Immature natural killer cell (primary cell): Measurements from ENCODE around the gene KANSL1. TPM values are rescaled to one million over a fixed set of nuclear protein-coding genes. Genes with fewer than 3 reads are reported as not detected.
"Not testable (repeated sequence)": the region's sequence is repeated elsewhere in the genome, so short reads cannot be mapped to it uniquely, and the experiment has no call there.

Experiments
- DNase-seq, 3 donors: peaks; one replicate each; pipeline ENCODE4 v3.0.0; 2022; ENCODE audit warnings: mixed read lengths in 1 of 3
- H3K27ac Mint-ChIP-seq, 6 donors: one replicate each; pipeline ENCODE4 v1.8.0; 2020; ENCODE audit warnings: mixed read lengths in 6 of 6, mild to moderate bottlenecking in 5 of 6, inconsistent platforms in 4 of 6, moderate library complexity in 3 of 6
- H3K27me3 Mint-ChIP-seq, 3 donors: one replicate each; pipeline ENCODE4 v1.8.0; 2020 to 2021; ENCODE audit warnings: low read depth in 3 of 3, mild to moderate bottlenecking in 3 of 3, mixed read lengths in 3 of 3, moderate library complexity in 3 of 3, inconsistent platforms in 1 of 3
- H3K36me3 Mint-ChIP-seq, 3 donors: one replicate each; pipeline ENCODE4 v1.8.0; 2020; ENCODE audit warnings: mixed read lengths in 3 of 3, inconsistent platforms in 2 of 3, mild to moderate bottlenecking in 2 of 3
- H3K4me1 Mint-ChIP-seq, 2 donors: one replicate each; pipeline ENCODE4 v1.8.0; 2020; ENCODE audit warnings: inconsistent platforms in 2 of 2, mild to moderate bottlenecking in 2 of 2, mixed read lengths in 2 of 2, moderate library complexity in 1 of 2
- H3K4me3 Mint-ChIP-seq, 5 donors: one replicate each; pipeline ENCODE4 v1.8.0; 2020; ENCODE audit warnings: mild to moderate bottlenecking in 5 of 5, mixed read lengths in 5 of 5, inconsistent platforms in 3 of 5, moderate library complexity in 3 of 5
- H3K9me3 Mint-ChIP-seq, 6 donors: one replicate each; pipeline ENCODE4 v1.8.0; 2020; ENCODE audit warnings: mild to moderate bottlenecking in 6 of 6, mixed read lengths in 6 of 6, inconsistent platforms in 4 of 6, moderate library complexity in 3 of 6
- polyA plus RNA-seq, 3 donors: library from polyadenylated mRNA; unstranded; fragments of 300-500 nt; fragmentation: Illumina TruSeq; gene quantifications; one replicate each; pipeline ENCODE4 v1.2.3, GENCODE V29; 2021

The KANSL1 gene
- polyA plus RNA-seq, 3 donors from 2014 or later = 3.3 to 21.9 (median 8.6) TPM

GRCh38 chr17:46197530-46197929 lies 4.3 kb upstream of the KANSL1 start:
- H3K4me3 Mint-ChIP-seq = no peak overlapping the region
- no peak for DNase-seq
- no peaks in the 10 kb centered on the region for H3K9me3 Mint-ChIP-seq
- H3K27ac Mint-ChIP-seq = peak overlapping the region; percentile 57 to 96 (median 82)
- peaks cover 17 to 29% of the 10 kb centered on the region in 2 donors for H3K4me1 Mint-ChIP-seq
- peaks cover 13 to 21% (median 15%) of the 10 kb centered on the region in 3 donors for H3K27me3 Mint-ChIP-seq
- H3K36me3 Mint-ChIP-seq = peaks cover 0 to 4% (median 0%) of the 10 kb centered on the region in 3 donors

GRCh38 chr17:46195939-46196716 lies 2.9 kb upstream of the KANSL1 start:
- no peak for DNase-seq
- peak overlapping the region; percentile 82 to 98 (median 97) for H3K27ac Mint-ChIP-seq
- H3K9me3 Mint-ChIP-seq = no peaks in the 10 kb centered on the region
- peak overlapping the region in 2 of 5 donors; percentile 24 to 62 for H3K4me3 Mint-ChIP-seq
- H3K27me3 Mint-ChIP-seq = peaks cover 18 to 31% (median 28%) of the 10 kb centered on the region in 3 donors
- H3K36me3 Mint-ChIP-seq = peaks cover 0 to 6% (median 4%) of the 10 kb centered on the region in 3 donors
- H3K4me1 Mint-ChIP-seq = peaks cover 28 to 41% of the 10 kb centered on the region in 2 donors

DNA sequence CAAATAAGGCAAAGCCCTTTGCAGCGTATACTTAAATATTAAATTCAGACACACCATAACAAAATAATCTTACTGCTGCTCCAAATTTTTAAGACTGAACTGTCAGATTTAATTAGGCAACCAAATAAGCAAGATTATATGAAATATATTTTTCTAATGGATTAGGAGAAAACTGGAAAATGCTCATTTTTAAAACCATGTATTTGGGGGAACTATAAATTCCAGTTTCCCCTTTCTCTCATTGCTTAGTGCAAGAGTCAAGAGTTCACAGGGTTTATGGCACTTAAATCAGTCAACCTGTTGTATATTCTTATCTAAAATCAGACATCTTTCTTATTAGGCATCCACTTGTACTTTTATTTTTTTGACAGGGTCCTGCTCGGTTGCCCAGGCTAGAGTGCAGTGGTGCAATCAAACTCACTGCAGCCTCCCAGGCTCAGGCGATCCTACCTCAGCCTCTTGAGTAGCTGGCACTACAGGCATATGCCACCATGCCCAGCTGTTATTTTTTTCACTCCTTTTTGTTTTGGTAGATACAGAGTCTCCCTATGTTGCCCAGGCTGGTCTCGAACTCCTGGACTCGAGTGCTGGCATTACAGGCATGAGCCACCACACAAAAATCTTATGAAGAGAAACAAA lies 2.1 kb upstream of the KANSL1 start:
- H3K27ac Mint-ChIP-seq = peak overlapping the region; percentile 94 to 98 (median 98)
- H3K4me1 Mint-ChIP-seq = peaks cover 33 to 49% of the 10 kb centered on the region in 2 donors
- H3K27me3 Mint-ChIP-seq = peaks cover 17 to 31% (median 28%) of the 10 kb centered on the region in 3 donors
- H3K4me3 Mint-ChIP-seq = peak overlapping the region in 4 of 5 donors; percentile 86 to 92 (median 89)
- H3K36me3 Mint-ChIP-seq = peaks cover 0 to 6% (median 4%) of the 10 kb centered on the region in 3 donors
- no peaks in the 10 kb centered on the region for H3K9me3 Mint-ChIP-seq
- DNase-seq = no peak

DNA sequence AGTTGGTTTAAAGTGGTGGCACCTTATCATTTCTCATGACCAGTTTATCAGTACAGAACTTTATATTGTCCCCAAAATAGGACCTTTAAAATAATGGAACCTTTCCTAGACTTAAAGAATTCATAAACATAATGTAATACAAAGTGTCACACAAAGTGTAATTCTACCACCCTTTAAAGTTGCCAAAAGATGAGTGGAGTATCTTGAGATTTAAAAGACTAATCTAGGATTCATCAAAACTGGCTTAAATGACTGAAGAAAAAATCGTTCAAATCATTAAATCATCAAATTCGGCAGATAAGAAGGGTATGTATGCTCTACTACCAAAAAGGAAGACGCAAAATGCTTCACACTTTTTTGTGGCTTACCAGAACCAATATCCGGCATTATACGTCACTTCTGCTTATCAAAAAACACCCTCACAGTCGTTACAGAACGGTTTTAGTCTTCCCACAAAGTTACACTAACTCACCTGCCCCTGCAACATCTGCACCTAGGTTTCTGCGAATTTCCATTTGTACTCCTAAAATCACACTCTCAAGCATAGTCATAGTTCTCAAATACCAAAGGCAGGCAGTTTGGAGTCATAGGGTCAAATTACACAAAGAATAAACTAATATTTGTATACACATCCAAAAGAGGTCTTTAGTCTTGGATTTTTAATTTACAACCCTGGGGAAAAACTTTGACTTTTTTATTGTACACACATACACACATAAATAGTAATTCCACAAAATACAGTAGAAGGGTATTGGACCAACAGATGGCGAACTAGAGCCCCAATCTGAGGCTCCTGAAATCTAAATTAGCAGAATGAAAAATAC lies 1.4 kb upstream of the KANSL1 start:
- H3K4me1 Mint-ChIP-seq = peaks cover 40 to 56% of the 10 kb centered on the region in 2 donors
- DNase-seq = peak; percentile 85 to 91 (median 86)
- peaks cover 17 to 31% (median 28%) of the 10 kb centered on the region in 3 donors for H3K27me3 Mint-ChIP-seq
- H3K36me3 Mint-ChIP-seq = peaks cover 0 to 6% (median 4%) of the 10 kb centered on the region in 3 donors
- H3K9me3 Mint-ChIP-seq = no peaks in the 10 kb centered on the region
- peak overlapping the region; percentile 80 to 92 (median 87) for H3K4me3 Mint-ChIP-seq
- H3K27ac Mint-ChIP-seq = peak overlapping the region; percentile 94 to 98 (median 98)

DNA sequence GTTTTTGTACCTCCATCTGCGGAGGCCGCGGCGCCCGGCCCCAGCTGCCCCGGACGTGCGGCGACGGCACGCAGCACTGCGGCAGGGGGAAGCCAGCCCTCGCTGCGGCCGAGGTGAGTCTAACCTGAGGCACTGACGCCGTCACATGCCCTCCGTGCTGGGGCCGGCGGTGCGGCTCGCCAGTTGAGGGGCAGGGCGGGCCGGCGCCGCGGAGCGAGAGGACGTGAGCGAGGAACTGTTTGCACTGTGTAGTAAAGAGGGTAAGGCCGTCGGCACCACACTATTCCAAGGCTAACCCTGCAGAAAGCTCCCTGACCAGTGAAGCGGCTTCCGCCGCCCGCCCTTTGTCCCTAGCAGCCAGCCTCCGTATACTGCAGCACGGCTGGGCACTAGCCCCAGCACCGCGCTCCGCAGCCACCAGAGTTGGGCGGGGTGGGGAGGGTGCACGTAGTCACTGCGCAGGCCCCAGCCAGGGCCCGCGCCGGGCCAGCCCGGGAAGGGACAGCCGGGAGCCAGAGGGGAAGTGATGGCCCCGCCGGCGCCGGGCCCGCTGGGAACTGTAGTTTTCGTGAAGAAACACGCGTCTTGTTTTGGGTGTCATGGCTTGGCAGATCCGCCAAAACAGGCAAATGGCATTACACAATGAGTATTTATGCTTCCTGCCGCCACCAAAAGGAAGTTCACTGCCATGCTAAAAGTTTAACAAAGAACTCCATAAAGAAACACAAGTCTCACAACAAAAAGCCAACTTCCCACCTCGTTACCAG lies 580 bp upstream of the KANSL1 start:
- H3K36me3 Mint-ChIP-seq = peaks cover 0 to 6% (median 4%) of the 10 kb centered on the region in 3 donors
- DNase-seq = peak; percentile 86 to 93 (median 89)
- peak overlapping the region; percentile 94 to 98 (median 98) for H3K27ac Mint-ChIP-seq
- peak overlapping the region; percentile 80 to 92 (median 87) for H3K4me3 Mint-ChIP-seq
- H3K9me3 Mint-ChIP-seq = no peaks in the 10 kb centered on the region
- peaks cover 48 to 64% of the 10 kb centered on the region in 2 donors for H3K4me1 Mint-ChIP-seq
- peaks cover 17 to 31% (median 28%) of the 10 kb centered on the region in 3 donors for H3K27me3 Mint-ChIP-seq

DNA sequence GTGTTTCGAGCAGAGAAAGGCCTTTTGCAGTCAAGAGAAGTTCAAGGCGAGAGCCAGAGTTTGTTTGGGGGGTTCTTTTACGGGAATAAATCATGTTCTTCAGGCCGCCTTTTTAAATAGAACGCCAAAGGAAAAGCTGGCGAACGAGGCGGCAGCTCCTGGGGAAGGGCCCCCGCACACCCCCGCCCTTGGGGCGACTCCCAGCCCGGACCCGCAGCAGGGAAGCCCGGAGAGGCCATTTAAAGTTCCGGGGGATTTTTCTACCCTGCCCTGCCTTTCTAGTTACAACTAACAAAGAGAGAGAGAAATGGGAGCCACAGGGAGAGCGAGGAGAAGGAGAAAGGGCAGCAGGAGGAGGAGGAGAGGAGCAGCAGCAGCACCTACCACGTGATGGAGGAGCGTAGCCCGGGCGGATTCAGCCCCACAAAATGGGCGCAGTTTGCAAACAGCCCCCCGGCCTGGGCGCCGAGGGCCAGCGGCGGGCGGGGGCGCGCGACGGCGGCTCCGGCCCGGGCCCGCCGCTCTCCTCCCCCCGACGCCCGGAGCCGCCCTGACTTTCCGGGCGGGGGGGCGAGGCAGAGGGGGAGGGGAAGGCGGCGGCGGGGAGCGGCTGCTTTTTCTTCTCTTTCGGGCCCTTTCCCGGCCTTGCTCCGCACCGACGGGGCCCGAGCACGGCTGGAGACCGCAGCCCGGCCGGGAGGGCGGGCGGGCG lies 634 bp downstream of the KANSL1 start:
- peak overlapping the region; percentile 95 to 100 (median 99) for H3K27ac Mint-ChIP-seq

GRCh38 chr17:46192189-46192438 lies 1.1 kb downstream of the KANSL1 start:
- Mint-ChIP-seq H3K9me3 (no peaks in the 10 kb centered on the region), H3K4me3 (peak overlapping the region; percentile 95 to 100 (median 99)), H3K27ac (peak overlapping the region; percentile 95 to 100 (median 99)), H3K27me3 (peaks cover 17 to 29% (median 28%) of the 10 kb centered on the region in 3 donors), H3K4me1 (peaks cover 62 to 73% of the 10 kb centered on the region in 2 donors), H3K36me3 (peaks cover 0 to 6% (median 2%) of the 10 kb centered on the region in 3 donors)
- DNase-seq = peak in 1 of 3 donors; percentile 10

More for the DNA sequence above, 634 bp downstream of the KANSL1 start:
- H3K4me3 Mint-ChIP-seq = peak overlapping the region; percentile 95 to 100 (median 99)
- peaks cover 0 to 6% (median 4%) of the 10 kb centered on the region in 3 donors for H3K36me3 Mint-ChIP-seq
- peaks cover 58 to 73% of the 10 kb centered on the region in 2 donors for H3K4me1 Mint-ChIP-seq
- peaks cover 17 to 31% (median 28%) of the 10 kb centered on the region in 3 donors for H3K27me3 Mint-ChIP-seq
- no peaks in the 10 kb centered on the region for H3K9me3 Mint-ChIP-seq
- DNase-seq = peak; percentile 67 to 75 (median 68)

DNA sequence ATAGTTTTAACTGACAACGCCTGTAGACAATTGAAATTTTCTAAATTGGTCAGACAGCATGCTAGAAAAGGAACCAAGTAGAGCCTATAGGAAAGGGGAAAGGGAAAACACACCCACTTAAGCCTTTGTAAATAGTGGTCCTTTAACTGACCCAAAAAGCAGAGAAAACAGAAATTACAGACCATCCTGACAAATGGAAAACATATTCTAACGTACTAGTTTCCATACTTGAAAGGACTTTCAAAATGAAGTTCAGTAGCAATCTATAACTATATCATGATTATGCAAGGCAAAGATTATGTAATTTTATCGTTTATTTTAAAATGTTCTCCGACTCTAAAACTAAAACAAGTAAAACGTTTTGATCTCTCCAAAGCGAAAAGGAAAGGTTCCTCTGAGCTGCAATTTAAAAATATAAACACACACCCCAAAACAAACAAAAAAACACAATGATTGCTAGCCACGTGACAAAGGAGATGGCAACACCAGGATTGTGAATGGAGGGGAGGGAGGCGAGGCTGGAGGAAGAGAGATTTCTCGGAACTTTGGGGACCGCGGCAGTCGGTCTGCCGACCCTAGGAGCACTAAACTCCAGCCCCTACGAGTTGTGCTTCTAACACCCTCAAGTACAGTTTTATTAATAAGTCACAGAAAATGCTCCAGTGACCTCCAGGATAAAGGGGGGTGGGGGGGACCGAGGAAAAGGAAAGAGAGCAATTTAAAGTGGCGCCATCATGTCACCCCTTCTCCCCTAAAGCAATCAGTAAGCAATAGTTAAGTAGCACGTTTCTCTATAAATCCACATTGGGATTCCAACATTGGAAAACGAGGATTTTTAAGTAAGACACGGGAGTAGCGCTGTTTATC lies 1.7 kb downstream of the KANSL1 start:
- no peaks in the 10 kb centered on the region for H3K9me3 Mint-ChIP-seq
- peak overlapping the region; percentile 95 to 100 (median 99) for H3K4me3 Mint-ChIP-seq
- peaks cover 17 to 29% (median 28%) of the 10 kb centered on the region in 3 donors for H3K27me3 Mint-ChIP-seq
- H3K4me1 Mint-ChIP-seq = peaks cover 68 to 76% of the 10 kb centered on the region in 2 donors
- peak overlapping the region; percentile 95 to 100 (median 99) for H3K27ac Mint-ChIP-seq
- no peak for DNase-seq
- H3K36me3 Mint-ChIP-seq = peaks cover 0 to 6% (median 0%) of the 10 kb centered on the region in 3 donors

GRCh38 chr17:46190763-46191162 lies 2.5 kb downstream of the KANSL1 start:
- no peaks in the 10 kb centered on the region for H3K9me3 Mint-ChIP-seq
- no peak for DNase-seq
- peaks cover 0 to 6% (median 0%) of the 10 kb centered on the region in 3 donors for H3K36me3 Mint-ChIP-seq
- peaks cover 75 to 84% of the 10 kb centered on the region in 2 donors for H3K4me1 Mint-ChIP-seq
- peak overlapping the region; percentile 95 to 100 (median 99) for H3K4me3 Mint-ChIP-seq
- H3K27ac Mint-ChIP-seq = peak overlapping the region; percentile 78 to 100 (median 94)
- peaks cover 17 to 29% (median 28%) of the 10 kb centered on the region in 3 donors for H3K27me3 Mint-ChIP-seq

DNA sequence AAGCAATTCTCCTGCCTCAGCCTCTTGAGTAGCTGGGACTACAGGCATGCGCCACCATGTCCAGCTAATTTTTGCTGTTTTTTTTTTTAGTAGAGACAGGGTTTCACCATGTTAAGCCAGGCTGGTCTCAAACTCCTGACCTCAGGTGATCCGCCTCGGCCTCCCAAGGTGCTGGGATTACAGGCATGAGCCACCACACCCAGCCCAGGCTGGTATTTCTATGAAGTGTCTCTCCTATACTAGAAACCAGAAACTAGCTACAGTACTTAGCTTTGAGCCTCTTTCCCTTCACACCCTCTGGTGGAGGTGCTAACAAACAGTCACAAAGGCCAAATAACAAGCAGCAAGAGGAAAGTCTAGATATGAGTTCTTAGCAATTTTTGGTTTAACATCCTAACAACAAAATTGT lies 6.4 kb downstream of the KANSL1 start:
- Mint-ChIP-seq H3K27ac (peak overlapping the region; percentile 3 to 81 (median 55)), H3K4me3 (peak overlapping the region; percentile 12 to 65 (median 49)), H3K4me1 (peaks cover 95 to 98% of the 10 kb centered on the region in 2 donors)
- not testable (repeated sequence) for H3K9me3 Mint-ChIP-seq, H3K27me3 Mint-ChIP-seq, H3K36me3 Mint-ChIP-seq
- peak; percentile 48 to 69 (median 52) for DNase-seq

- H3K27ac Mint-ChIP-seq = peak overlapping the region in 5 of 6 donors; percentile 6 to 64 (median 15)
These were observed 8.5 kb downstream of the KANSL1 start for GRCh38 chr17:46184696-46185095.

More at GRCh38 chr17:46184696-46185095, 8.5 kb downstream of the KANSL1 start:
- DNase-seq = no peak
- Mint-ChIP-seq H3K36me3 (no peaks in the 10 kb centered on the region), H3K27me3 (peaks cover 2% of the 10 kb centered on the region in 3 donors), H3K4me3 (peak overlapping the region; percentile 9 to 37 (median 15)), H3K9me3 (no peaks in the 10 kb centered on the region), H3K4me1 (peaks cover 93 to 94% of the 10 kb centered on the region in 2 donors)
